EL (cell line): ENCODE results near the gene CNPY4.
"Not testable (repeated sequence)": the region's sequence is repeated elsewhere in the genome, so short reads cannot be mapped to it uniquely, and the experiment has no call there.

ENCODE experiments used
- DNase-seq: peaks from one replicate; pipeline ENCODE4 v3.0.0-alpha.2; 2016

CNPY4 gene

DNA sequence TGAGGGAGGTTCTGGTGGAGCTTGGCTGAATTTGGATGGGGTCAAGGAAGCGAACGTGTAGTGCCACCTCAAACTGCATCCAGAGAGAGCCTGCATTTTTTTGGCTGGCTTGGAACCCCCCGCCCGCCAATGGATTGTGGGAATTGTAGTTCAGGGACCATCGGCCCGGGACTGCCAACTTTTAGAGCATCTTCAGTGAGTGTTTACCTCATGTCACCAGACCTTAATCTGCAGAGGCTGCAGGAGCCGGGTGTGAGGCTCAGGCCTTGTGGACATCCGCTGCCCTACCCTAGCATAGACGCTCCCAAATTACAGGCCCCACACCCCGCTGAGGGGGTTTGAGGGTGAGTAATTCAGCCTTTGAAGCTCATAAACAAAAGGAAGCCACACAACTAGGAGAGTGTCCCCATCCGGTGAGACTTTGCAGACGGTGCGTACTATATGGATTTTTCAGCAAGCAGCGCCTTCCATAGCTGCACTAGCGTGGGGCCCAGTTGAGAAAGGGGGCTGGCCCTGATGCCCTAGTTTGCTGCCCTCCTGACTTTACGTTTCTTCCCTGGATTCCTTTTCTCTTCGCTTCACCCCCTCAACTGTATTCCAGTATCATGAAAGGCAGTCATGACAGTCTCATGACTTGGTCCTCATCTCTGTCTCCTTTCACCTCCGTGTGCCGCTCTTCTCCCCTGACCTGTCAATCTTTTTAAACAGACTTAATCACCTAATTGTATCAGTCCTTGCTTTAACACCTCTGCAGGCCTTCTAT lies 717 bp downstream of the CNPY4 start:
- DNase-seq, result peak; percentile 72

DNA sequence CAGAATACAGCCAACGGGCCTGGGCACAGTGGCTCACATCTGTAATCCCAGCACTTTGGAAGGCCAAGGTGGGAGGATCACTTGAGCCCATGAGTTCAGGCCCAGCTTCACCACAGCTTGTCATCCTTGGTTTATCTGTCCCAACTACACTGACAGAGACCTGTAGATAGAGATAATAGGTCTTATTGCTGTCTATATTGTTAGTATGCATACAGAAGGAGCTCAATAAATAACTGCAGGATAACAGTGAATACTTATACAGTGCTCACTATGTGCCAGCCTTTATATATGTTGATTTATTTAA lies 1.3 kb downstream of the CNPY4 start:
- no peak for DNase-seq

DNA sequence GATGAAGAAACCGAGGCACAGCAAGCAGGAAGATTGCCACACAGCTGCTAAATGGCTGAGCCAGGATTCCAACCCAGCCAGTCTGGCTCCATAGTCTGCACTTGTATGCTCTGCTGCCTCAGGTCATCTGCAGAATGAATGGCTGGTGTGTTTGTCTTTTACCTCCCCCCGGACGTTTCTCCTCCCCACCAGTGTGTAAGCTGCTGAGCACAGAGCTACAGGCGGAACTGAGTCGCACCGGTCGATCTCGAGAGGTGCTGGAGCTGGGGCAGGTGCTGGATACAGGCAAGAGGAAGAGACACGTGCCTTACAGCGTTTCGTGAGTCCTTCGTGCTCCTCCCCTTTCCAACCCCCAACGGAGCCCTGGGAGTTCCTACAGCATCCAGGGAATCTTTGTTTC lies 2.6 kb downstream of the CNPY4 start:
- no peak for DNase-seq

DNA sequence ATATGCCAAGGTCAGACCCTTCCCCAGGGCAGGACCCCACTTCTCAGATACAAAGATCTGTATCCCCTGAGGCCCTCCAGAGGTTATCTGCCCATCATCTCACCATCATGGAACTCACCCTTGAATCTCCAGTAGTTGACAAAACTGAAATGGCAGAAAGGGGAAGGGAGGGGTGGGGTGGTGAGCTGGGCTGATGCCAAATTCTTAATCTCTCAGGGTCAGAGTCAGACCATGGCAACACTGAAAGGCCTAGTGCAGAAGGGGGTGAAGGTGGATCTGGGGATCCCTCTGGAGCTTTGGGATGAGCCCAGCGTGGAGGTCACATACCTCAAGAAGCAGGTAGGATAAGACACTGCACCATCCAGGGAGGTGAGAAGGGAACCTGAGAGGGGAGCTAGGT lies 3.1 kb downstream of the CNPY4 start:
- DNase-seq, result no peak

DNA sequence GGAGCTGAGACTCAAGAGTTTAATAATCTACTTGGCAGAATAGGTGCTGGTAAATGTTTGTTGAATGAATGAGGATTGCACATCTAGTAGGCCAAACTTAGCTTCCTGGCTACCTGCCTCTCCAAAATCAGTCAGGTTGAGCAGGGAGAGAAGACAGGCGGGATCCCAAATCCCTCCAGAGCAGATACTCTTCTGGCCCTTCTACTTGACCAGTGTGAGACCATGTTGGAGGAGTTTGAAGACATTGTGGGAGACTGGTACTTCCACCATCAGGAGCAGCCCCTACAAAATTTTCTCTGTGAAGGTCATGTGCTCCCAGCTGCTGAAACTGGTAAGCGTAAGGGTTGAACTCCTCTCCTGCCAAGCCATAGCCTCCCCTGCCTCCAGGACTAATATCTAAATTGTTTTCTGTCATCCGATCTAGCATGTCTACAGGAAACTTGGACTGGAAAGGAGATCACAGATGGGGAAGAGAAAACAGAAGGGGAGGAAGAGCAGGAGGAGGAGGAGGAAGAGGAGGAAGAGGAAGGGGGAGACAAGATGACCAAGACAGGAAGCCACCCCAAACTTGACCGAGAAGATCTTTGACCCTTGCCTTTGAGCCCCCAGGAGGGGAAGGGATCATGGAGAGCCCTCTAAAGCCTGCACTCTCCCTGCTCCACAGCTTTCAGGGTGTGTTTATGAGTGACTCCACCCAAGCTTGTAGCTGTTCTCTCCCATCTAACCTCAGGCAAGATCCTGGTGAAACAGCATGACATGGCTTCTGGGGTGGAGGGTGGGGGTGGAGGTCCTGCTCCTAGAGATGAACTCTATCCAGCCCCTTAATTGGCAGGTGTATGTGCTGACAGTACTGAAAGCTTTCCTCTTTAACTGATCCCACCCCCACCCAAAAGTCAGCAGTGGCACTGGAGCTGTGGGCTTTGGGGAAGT lies 5.1 kb downstream of the CNPY4 start:
- no peak for DNase-seq

DNA sequence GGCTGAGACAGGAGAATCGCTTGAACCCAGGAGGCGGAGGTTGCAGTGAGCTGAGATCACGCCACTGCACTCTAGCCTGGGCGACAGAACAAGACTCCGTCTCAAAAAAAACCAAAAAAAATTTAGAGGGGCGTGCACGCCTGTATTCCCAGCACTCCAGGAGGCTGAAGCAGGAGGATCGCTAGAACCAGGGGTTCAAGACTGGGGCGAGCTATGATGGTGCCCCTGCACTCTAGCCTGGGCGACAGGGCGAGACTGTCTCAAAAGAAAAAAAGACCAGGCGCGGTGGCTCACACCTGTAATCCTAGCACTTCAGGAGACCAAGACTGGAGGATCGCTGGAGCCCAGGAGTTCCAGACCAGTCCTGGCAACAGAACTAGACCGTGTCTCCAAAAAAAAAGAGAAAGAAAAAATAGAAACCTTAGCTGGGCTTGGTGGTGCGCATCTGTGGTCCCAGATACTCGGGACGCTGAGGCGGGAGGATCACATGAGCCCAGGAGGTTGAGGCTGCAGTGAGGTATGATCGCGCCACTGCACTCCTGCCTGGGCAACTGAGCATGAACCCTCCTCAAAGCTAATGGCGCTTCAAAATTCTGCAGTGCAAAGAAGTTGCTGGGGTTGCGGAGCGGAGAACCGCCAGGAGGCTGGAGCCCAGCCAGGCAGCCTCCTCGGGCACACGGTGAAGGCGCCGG lies 7.0 kb downstream of the CNPY4 start:
- DNase-seq, result no peak

DNA sequence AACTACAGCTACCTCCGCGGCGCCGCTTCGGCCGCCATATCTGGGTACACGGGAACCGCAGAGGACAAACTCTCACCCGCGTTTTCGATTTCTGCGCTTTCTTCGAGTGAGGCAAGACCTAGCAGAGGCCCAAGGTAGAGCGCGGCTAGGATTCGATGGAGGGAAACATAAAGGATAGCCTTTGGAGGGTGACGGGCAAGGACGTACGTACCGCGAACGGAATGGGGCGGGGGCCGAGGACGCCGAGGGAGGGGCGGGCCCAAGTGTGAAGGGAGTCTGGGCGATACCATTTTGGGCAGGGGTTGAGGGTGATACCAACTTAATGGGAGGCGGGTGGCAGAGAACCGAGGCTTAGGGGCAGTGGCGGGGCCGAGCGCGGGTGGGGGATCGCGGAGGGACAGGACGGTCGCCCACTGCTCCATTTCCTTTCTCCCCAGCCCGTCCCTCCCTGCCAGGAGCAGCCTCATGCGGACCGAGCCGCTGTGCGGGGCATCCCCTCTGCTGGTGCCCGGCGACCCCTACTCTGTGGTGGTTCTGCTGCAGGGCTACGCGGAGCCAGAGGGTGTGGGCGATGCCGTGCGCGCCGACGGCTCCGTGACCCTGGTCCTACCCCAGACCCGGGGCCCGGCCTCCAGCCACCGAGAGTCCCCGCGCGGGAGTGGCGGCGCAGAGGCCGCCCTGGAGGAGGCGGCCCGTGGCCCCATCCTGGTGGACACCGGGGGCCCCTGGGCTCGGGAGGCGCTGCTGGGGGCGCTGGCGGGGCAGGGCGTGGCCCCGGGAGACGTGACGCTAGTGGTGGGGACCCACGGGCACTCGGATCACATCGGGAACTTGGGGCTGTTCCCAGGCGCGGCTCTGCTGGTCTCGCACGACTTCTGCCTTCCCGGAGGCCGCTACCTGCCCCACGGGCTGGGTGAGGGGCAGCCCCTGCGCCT lies 7.8 kb downstream of the CNPY4 start, which contains the start of gene MBLAC1:
Gene MBLAC1 (plus strand): TSS at position 37 of the 935 bp plus-strand sequence. CDS start 429 bp downstream, at position 466.
- DNase-seq, result peak; percentile 87

DNA sequence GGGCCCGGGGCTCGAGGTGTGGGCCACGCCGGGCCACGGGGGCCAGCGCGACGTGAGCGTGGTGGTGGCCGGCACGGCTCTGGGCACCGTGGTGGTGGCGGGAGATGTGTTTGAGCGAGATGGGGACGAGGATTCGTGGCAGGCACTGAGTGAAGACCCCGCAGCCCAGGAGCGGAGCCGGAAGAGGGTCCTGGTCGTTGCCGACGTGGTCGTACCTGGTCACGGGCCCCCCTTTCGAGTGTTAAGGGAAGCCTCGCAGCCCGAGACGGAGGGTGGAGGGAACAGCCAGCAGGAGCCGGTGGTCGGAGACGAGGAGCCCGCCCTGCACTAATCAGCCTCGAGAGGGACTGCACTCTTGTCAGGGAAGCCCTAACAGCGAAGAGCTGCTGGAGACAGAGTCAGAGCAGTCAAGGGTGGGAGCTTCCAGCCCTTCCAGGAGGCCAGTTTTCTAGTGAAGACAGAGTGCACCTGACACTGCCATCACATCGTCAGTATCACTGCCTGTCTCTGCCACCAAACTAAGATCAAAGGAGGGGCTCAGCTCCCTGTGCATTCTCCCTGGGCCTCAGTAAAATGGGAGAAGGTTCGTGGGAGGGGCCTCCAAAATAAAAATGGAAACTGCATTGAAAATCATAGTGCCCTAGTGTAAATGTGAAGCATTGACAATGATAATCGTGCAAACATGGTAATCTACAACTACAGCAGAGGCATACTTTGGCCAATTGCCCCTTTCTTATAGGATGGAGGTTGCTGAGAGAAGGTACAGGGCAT lies 8.6 kb downstream of the CNPY4 start:
- DNase-seq, result peak; percentile 23

DNA sequence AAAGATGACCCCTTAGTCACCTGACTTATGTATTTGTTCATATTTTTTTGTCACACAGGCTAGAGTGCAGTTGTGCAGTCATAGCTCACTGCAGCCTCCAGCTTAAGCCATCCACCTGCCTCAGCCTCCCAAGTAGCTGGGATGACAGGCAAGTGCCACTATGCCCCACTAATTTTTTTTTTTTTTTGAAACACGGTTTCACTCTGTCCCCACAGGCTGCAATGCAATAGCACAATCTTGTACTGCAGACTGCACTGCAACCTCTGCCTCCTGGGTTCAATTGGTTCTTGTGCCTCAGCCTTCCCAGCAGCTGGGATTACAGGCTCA lies 9.2 kb downstream of the CNPY4 start:
- DNase-seq, result no peak

DNA sequence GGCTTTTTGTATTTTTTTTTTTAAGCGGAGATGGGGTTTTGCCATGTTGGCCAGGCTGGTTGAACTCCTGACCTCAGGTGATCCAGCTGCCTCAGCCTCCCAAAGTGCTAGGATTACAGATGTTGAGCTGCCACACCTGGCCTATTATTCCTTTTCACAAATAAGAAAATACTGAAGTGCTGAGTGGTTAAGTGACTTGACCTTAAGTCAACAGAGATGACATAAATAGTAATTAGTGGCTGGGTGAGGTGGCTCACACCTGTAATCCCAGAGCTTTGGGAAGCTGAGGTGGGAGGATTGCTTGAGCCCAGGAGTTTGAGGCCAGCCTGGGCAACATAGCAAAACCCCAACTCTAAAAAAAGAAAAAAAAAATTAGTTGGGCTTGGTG lies 10.8 kb downstream of the CNPY4 start:
- DNase-seq, result not testable (repeated sequence)

DNA sequence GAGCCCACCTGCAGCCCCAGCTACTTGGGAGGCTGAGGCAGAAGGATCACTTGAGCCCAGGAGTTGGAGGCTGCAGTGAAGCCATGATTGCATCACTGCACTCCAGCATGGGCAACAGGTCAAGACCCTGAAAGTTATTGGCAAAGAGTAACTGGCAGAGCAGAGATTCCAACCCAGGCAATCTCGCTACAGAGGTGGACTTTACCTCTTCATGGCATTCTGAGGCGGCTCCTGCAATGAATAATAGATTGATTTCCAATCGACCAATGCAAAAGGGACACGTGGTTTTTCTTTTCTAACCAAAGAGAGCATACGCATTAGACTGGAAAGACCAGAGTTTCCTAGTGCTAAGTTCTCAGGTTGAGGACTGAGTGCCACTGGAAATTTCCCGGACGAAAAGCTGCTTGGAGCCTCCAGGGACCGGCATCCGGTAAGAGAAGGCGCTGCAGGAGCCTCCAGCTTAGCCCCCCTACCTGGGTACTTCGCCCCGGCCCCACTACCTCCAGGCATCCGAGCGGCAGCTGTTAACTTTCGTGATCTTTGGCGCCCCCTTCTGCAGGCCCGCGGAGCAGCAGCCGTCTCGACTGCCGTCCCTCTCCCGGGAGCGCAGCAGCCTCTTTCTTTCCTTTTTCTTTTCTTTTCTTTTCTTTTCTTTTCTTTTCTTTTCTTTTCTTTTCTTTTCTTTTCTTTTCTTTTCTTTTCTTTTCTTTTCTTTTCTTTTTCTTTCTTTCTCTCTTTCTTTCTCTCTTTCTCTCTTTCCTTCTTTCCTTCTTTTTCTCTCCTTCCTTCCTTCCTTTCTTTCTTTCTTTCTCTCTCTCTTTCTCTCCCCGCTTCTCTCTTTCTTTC lies 11.4 kb downstream of the CNPY4 start:
- DNase-seq, result peak; percentile 52

DNA sequence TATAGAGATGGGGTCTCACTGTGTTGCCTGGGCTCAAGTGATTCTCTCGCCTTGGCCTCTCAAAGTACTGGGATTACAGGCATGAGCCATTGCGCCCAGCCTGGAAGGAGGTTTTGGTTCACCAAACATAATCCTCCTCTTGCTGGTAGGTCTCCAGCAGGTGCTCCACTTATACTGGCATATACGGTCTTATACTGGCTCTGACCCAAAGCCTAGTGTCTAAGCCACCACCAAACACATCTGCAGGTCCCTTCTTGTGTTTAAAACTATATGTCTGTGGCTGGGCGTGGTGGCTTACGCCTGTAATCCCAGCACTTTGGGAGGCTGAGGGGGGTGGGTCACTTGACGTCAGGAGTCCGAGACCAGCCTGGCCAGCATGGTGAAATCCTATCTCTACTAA lies 12.7 kb downstream of the CNPY4 start:
- DNase-seq, result no peak

DNA sequence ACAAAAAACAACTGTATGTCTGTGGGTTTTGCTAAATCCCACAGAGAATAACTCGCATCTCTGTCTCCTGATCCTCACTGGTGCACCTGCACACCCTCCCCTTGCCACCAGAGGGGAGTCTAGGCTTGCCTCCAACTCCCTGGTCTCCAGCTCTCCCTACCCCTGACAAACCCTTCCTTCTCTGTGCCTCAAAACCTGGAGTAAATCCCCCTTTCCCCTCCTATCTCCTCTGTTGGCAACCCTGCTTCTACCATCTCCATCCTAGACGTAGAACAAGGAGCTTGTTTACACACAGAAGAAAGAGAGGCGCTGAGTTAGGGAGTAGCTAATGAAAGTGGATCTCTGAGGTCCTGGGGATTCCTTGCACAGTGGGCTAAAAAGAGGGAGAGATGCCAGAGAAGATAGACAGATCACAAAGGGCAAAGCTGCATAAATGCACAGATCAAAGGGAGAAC lies 13.3 kb downstream of the CNPY4 start:
- peak; percentile 68 for DNase-seq

DNA sequence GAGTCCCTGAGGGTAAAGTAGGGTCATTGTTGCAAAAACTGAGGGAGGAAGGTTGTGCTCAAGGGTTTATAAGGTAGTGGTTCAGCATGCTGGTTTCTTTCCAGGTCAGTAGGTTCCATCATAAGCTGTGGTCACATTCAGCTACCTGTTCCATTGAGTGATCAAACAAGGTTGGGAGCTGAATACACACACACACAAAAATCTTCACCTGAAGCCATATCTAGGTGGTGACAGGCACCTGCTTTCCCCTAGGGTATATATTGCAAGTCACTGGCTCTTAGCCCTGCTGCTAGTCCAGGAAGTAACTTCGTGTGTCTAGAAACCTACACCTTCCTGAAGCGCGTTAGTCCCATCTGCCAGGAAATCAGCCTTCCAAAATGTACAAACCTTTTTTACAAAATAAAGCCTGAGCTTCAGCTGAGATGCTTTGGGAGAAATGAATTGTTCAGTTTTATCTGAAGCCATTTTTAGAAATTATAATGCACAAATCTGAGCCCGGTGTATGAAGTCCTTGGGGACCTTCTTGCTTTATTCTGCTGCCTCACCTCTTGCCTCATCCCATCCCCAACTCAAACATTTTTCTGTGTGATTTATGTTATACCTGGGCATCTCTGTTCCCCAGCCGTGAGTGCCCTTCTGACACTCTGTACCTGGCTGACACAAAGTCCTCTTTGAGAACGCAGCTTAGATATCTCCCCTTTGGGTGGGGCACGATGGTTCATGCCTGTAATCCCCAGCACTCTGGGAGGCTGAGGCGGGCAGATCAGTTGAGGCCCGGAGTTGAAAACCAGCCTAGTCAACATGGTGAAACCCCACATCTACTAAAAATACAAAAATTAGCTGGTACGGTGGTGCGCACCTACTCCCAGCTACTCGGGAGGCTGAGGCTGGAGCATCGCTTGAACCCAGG lies 18.7 kb downstream of the CNPY4 start:
- no peak for DNase-seq

DNA sequence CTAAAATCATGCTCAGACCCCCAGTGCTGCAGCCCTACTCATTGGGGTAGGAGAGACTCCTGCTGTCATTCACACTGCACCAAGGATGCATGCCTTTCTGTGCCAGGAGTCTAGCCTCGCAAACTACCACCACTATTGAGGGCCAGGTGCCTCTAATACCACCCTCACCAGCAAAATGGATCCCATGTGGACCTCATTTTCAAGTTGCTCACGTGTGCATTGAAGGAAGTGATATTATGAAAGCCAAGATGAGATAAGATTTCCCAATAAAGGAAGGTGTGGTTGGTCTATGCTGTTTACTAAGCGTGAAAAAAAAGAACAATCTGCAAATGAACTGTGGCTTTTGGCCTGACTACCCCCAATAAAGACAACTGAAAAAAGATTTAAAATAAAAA lies 22.1 kb downstream of the CNPY4 start:
- no peak for DNase-seq

DNA sequence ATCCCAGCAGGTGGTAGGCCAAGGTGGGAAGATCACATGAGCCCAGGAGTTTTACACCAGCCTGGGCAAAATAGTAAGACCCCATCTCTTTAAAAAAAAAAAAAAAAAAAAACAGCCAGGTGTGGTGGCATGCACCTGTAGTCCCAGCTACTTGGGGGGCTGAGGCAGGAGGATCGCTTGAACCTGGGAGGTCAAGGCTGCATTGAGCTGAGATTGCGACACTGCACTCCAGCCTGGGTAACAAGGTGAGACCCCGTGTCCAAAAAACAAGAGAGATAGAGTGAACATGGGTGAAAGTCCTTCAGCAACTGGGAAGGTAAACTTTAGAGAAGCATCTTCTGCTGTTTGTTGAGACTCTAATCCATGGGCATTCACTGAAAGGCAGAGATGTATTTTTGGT lies 23.0 kb downstream of the CNPY4 start:
- no peak for DNase-seq

DNA sequence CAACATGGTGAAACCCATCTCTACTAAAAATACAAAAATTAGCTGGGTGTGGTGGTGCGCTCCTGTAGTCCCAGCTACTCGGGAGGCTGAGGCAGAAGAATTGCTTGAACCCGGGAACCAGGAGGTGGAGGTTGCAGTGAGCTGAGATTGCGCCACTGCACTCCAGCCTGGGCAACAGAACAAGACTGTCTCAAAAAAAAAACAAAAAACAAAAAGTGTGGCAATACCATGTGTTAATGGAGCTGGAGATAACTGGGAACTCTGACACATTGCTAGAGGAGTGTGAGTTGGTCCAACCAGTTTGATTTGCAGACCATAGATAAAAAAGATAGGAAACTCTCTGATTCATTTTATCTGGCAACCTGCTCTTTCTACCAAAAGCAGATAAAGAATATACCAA lies 26.9 kb downstream of the CNPY4 start:
- not testable (repeated sequence) for DNase-seq

DNA sequence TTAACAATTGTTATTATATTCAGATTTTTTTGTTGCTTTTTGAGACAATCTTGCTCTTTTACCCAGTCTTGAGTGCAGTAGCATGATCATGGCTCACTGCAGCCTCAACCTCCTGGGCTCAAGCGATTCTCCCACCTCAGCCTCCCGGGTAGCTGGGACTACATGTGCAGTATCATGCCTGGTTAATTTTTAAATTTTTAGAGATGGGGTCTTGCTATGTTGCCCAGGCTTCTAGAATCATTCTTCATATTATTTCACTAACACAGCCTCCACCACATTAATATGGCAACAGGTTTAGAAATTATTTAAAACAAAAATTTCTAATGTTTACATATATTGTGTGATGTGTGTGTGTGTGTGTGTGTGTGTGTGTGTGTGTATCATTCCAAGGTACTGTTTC lies 27.8 kb downstream of the CNPY4 start:
- DNase-seq, result no peak

DNA sequence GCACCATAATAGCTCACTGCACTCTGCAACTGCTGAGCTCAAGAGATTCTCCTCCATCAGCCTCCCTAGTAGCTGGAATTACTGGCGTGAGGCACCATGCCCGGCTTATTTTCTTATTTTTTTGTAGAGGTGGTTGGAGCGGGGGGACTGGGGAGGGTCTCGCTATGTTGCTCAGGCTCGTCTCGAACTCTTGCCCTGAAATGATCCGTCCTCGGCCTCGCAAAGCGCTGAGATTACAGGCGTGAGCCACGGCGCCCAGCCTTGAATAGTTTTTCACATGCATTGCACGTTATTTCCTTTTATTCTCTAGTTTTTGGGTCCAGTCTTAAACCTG lies 28.8 kb downstream of the CNPY4 start:
- no peak for DNase-seq
